Prostate gland (tissue), 2 donors: ENCODE results near the gene ZDHHC15. TPM values are rescaled to one million over a fixed set of nuclear protein-coding genes. Genes with fewer than 3 reads are reported as not detected.
"Not testable (repeated sequence)": the region's sequence is repeated elsewhere in the genome, so short reads cannot be mapped to it uniquely, and the experiment has no call there.

Experiments used
- DNase-seq: peaks from one replicate; pipeline ENCODE4 v3.0.0-alpha.2; 2019; ENCODE audit warnings: low spot score
- H3K27ac ChIP-seq, 2 donors: fragments of 200-600 bp; sonication (generic); 2 replicates each; pipeline ENCODE4 v1.5.1; 2017 to 2019
- H3K27me3 ChIP-seq: fragments of 200-600 bp; sonication (generic); replicated peaks from 2 replicates; pipeline ENCODE4 v1.5.1; 2019; ENCODE audit not compliant: insufficient read depth
- H3K36me3 ChIP-seq, 2 donors: fragments of 200-600 bp; sonication (generic); 1 replicate in 1 of 2; 2 replicates in 1 of 2; pipeline versions ENCODE4 v1.5.1 to v1.8.1; 2017 to 2019
- H3K4me1 ChIP-seq: fragments of 200-600 bp; sonication (generic); replicated peaks from 2 replicates; pipeline ENCODE4 v1.5.1; 2019
- H3K4me3 ChIP-seq, 2 donors: fragments of 200-600 bp; sonication (generic); 2 replicates each; pipeline ENCODE4 v1.5.1; 2017 to 2019
- H3K9me3 ChIP-seq: fragments of 200-600 bp; sonication (generic); 2 replicates; pipeline ENCODE4 v1.5.1; 2017
- POLR2A ChIP-seq: fragments of 450-650 bp; IDR thresholded peaks from one replicate; pipeline ENCODE4 v1.6.1; 2016; ENCODE audit warnings: antibody characterized with exemption, mild to moderate bottlenecking
- POLR2AphosphoS5 ChIP-seq: sonication (generic); formaldehyde crosslinking; IDR thresholded peaks from one replicate; pipeline ENCODE4 v1.6.1; 2017; ENCODE audit warnings: antibody characterized with exemption
- WGBS: methylation state at CpG from one replicate; pipeline ENCODE4 v1.1.5; 2018; 5-methylcytosine and 5-hydroxymethylcytosine counted together
- intact Hi-C: fragments of 100-400 bp; cut with DNase I; formaldehyde crosslinking; loops from one replicate; pipeline ENCODE4 v1.14.2; 2022
- total RNA-seq, 2 donors: library from RNA; depleted of rRNA; stranded (reverse); fragments of >200 nt; gene quantifications; one replicate each; pipeline ENCODE4 v1.1.0, GENCODE V29; 2016
- TF ChIP-seq, protein P1 (sequence below), 4 experiments: fragments of 200-600 bp in 2 of 4; fragments of 450-650 bp in 2 of 4; sonication (generic) in 2 of 4; IDR thresholded peaks; 1 replicate in 3 of 4; 2 replicates in 1 of 4; pipeline ENCODE4 v1.5.1; 2016 to 2019; ENCODE audit warnings: antibody characterized with exemption in 4 of 4, mild to moderate bottlenecking in 2 of 4, moderate library complexity in 2 of 4

Gene ZDHHC15
- total RNA-seq, 2 donors from 2014 or later = 2.6 to 2.9 TPM

DNA sequence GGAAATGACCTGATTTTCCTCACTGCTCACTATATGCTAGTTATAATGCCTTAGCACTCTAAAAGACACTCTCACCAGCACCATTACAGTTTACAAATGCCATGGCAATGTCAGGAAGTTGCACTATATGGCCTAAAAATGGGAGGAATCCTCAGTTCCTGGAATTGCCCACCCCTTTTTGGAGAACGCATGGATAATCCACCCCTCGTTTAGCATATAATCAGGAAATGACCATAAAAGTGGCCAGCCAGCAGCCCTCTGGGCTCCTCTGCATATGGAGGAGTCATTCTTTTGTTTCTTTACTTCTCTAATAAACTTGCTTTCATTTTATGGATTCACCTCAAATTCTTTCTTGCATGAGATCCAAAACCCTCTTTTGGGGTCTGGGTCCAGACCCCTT, 156.0 kb downstream of the ZDHHC15 start:
- WGBS = 76% methylated on average over 2 of the region's 2 CpGs
- Histone ChIP-seq H3K4me1 (no peaks in the 10 kb centered on the region), H3K27ac (no peak overlapping the region), H3K9me3 (no peaks in the 10 kb centered on the region), H3K36me3 (no peaks in the 10 kb centered on the region), H3K27me3 (no peaks in the 10 kb centered on the region), H3K4me3 (no peak overlapping the region)
- no peak for DNase-seq
- TF ChIP-seq POLR2AphosphoS5 (no peak), POLR2A (no peak)
- TF ChIP-seq, protein P1, sequence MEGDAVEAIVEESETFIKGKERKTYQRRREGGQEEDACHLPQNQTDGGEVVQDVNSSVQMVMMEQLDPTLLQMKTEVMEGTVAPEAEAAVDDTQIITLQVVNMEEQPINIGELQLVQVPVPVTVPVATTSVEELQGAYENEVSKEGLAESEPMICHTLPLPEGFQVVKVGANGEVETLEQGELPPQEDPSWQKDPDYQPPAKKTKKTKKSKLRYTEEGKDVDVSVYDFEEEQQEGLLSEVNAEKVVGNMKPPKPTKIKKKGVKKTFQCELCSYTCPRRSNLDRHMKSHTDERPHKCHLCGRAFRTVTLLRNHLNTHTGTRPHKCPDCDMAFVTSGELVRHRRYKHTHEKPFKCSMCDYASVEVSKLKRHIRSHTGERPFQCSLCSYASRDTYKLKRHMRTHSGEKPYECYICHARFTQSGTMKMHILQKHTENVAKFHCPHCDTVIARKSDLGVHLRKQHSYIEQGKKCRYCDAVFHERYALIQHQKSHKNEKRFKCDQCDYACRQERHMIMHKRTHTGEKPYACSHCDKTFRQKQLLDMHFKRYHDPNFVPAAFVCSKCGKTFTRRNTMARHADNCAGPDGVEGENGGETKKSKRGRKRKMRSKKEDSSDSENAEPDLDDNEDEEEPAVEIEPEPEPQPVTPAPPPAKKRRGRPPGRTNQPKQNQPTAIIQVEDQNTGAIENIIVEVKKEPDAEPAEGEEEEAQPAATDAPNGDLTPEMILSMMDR (IDR thresholded peaks at IDR 0.05) = no peak
- intact Hi-C loops = no loop called here

DNA sequence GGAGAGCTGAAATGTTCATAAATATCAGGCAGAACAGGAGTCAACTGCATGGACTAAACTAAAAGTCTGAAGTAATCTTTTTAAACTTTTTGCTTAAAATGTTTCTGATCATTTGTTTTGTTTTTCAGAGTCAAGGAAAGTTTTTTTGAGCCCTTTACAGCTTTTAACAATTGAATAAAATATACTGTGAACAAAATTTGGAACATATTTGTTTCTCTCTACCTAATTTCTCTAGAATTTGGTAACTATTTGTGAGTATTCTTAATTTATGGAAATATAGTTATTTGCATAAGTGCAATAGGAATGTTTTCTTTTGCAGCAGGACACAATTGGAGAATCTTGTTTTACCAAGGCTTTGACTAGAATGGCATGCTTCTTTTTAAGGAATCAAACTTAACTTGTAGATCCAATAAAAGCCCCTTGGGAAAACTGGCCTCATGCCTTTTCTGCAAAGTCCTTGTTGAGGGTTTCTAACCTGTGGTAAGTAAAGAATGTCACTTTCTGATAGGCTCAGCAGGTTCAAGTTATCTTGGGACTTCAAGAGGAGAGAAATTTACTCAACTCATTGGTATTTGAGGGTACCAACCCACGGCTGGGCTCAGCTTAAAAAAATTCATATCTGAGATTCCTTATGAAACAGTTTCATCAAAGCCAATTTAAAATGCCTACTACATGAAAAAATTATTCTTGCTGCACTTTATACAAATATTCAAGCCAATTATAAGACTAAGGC, 157.4 kb downstream of the ZDHHC15 start:
- H3K27me3 ChIP-seq = no peaks in the 10 kb centered on the region
- H3K4me3 ChIP-seq = no peak overlapping the region
- WGBS = 93% methylated on average over 1 of the region's 1 CpG
- no peaks in the 10 kb centered on the region for H3K9me3 ChIP-seq
- no peaks in the 10 kb centered on the region for H3K36me3 ChIP-seq
- H3K4me1 ChIP-seq = no peaks in the 10 kb centered on the region
- no peak overlapping the region for H3K27ac ChIP-seq
- intact Hi-C loops = no loop called here
- TF ChIP-seq, protein P1 (IDR thresholded peaks at IDR 0.05) = no peak
- TF ChIP-seq POLR2AphosphoS5 = no peak
- TF ChIP-seq POLR2A = no peak
- no peak for DNase-seq

GRCh38 chrX:75361788-75362187, 161.0 kb downstream of the ZDHHC15 start:
- no peaks in the 10 kb centered on the region for H3K4me1 ChIP-seq
- H3K27ac ChIP-seq = no peak overlapping the region
- DNase-seq = no peak
- intact Hi-C loops = no loop called here
- no peaks in the 10 kb centered on the region for H3K36me3 ChIP-seq
- TF ChIP-seq POLR2AphosphoS5 (no peak), POLR2A (no peak)
- TF ChIP-seq, protein P1 (IDR thresholded peaks at IDR 0.05) = no peak
- H3K27me3 ChIP-seq = no peaks in the 10 kb centered on the region
- no peak overlapping the region for H3K4me3 ChIP-seq
- no peaks in the 10 kb centered on the region for H3K9me3 ChIP-seq

GRCh38 chrX:75348601-75349000, 174.2 kb downstream of the ZDHHC15 start:
- intact Hi-C loops, H3K4me1 ChIP-seq, H3K27ac ChIP-seq, DNase-seq, H3K27me3 ChIP-seq, H3K36me3 ChIP-seq, H3K9me3 ChIP-seq, H3K4me3 ChIP-seq: not testable (repeated sequence)

GRCh38 chrX:75337525-75337924, 185.3 kb downstream of the ZDHHC15 start:
- Histone ChIP-seq H3K36me3 (no peaks in the 10 kb centered on the region), H3K4me3 (no peak overlapping the region), H3K4me1 (no peaks in the 10 kb centered on the region), H3K27me3 (no peaks in the 10 kb centered on the region), H3K9me3 (no peaks in the 10 kb centered on the region), H3K27ac (no peak overlapping the region)
- intact Hi-C loops = no loop called here
- no peak for DNase-seq
- TF ChIP-seq, protein P1 (IDR thresholded peaks at IDR 0.05) = no peak
- TF ChIP-seq POLR2A (no peak), POLR2AphosphoS5 (no peak)
- WGBS = 50% methylated on average over 2 of the region's 2 CpGs
